ENCODE measurements around the gene ZC3H12A. TPM values are rescaled to one million over a fixed set of nuclear protein-coding genes. Genes with fewer than 3 reads are reported as not detected.

The ZC3H12A gene
- total RNA-seq, 1 donor from 2014 or later = 4.2 TPM

DNA sequence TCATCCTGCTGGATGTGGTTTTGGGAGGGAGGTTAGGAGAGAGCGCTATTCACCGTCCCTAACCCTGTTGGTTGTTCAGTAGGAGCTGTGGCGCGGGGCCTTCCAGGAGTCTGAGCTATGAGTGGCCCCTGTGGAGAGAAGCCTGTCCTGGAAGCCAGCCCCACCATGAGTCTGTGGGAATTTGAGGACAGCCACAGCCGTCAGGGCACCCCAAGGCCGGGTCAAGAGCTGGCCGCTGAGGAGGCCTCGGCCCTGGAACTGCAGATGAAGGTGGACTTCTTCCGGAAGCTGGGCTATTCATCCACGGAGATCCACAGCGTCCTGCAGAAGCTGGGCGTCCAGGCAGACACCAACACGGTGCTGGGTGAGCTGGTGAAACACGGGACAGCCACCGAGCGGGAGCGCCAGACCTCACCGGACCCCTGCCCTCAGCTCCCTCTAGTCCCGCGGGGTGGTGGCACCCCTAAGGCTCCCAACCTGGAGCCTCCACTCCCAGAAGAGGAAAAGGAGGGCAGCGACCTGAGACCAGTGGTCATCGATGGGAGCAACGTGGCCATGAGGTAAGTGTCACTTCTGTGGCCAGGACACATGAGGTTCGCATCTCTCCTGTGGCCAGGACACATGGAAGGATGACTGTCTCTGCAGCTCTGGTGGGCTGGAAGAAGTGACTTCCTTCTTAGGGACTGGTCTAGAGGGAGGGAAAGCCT is 1.2 kb downstream of the ZC3H12A start:
- DNase-seq (no peak), ATAC-seq (ENCODE audit: poor library complexity) (no peak)
- intact Hi-C loops (cut with DNase I) = no loop called here

DNA sequence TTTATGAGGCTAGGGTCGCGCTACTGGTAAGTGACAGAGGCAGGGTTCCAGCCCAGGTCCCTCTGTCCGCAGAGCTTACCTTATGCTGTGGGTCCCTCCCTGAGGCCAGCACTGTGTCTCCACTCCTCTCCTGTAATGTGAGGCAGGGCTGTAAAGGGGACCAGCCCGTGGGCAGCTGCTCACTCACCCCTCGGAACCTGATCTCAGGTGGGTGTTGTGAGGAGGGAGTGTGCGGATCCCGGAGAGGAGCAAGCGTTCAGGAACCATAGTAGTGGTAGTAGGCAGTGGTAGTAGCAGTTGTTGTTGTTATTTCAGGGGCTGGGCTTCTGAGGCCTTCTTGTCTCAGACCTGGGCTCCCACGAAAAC is 1.7 kb downstream of the ZC3H12A start:
- ATAC-seq (ENCODE audit: poor library complexity) (no peak), DNase-seq (no peak)
- intact Hi-C loops (cut with DNase I) = no loop called here

DNA sequence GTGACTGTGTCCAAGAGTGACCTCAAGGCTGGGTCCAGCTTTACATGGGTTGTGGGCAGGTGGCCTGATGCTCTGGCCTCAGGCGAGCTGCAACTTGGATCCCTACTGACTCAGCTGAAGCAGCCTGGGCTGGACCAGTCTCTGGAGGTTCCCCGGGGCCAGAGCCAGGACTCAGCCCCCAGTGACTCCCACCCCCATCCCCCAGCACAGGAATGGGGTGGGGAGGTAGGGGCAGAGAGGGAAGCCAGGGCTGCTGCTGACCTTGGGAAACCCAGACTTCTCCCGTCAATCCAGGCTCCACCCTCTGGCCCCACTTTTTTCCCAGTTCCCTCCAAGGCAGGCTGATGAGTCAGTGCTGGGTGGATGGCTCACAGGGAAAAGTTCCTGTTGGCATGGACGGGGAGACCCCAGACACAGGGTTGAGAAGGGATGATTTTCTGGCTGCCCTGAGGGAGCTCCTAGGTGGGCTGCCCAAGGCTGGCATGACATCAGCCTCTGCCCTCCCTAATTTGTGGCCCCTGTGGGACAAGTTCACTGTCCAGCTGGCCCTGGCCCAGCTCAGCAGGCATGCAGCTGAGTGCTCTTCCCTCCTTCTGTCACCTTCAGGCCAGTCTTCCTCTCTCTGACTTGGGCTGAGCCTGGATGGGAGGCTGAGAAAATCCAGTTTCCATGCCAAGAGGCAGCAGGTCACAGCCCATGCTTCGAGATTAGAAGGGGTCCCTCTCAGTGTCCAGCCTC is 2.2 kb downstream of the ZC3H12A start:
- ATAC-seq (ENCODE audit: poor library complexity) = peak; percentile 30
- DNase-seq = peak; percentile 71
- intact Hi-C loops (cut with DNase I) = no loop called here

DNA sequence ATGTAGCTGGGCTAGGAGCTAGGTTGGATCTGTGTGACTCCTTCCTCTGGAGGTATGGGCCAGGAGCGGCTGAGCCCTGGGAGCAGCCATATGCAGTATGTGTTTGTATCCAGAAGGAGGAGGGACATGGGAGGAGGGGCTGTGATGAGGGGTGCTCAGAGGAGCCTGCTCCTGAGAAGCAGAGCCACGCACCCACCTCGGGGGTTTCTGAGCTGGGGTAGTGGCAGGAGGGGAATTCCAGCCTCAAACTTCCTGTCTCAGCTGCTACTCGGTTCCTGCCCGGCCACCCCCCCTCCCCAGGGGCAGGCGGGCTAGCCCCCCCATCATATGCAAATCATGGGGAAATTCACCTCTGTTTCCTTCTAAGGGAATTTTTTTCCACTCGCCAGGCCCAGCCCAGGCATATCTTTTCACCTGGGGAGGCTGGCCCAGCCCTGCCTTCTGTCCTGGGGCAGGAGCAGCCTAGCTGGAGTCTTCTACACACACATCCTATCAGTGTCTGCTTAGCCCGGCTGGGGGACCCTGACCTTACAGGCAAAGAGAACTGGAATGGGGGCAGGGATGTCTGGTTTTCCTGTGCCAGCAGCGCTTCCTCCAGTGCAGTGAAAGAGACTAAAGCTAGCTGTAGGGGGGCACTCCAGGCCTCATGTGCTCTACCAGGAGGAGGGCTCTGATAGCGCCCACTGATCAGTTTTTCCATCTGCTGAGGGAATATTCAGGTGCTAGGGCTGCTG is 3.0 kb downstream of the ZC3H12A start:
- intact Hi-C loops (cut with DNase I) = no loop called here
- DNase-seq (no peak), ATAC-seq (ENCODE audit: poor library complexity) (no peak)

DNA sequence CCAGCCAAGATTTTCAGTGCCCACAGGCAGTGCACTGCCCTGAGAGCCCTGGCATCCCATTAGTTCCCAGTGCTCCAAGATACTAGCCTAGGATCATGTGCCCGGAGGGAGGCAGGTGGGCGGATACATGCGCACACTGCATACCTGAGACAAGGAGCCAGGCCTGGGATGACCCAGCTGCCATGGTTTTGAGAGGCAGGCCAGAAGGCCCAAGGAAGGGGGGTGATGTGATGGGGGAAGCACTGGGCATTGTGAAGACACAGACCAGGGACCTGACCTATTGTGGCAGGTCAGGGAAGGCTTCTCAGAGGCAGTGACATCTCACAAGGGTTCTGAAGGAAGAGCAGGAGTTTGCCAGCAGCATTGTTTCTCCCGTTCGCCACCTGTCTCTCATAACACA is 3.6 kb downstream of the ZC3H12A start:
- DNase-seq (no peak), ATAC-seq (ENCODE audit: poor library complexity) (no peak)
- intact Hi-C loops (cut with DNase I) = no loop called here

DNA sequence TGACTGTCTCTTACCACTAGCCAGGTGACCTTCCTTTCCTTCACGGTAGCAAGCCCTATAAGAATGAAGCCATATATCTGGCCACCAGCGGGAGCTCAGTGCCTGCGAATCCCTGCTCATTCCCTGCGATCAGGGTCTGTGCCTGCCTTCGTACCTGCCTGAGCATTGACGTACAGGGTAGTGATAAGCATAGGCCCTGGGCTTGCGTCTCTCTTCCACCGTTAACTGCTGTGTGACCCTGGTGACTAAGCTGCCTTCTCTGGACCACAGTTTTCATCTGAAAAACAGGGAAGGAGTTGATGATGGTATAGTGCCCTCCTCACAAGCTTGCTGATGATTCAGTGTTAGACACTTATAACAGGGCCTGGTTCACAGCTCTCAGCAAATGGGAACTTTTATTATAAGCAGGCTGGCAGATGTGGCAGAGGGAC is 4.1 kb downstream of the ZC3H12A start:
- intact Hi-C loops (cut with DNase I) = no loop called here
- DNase-seq (no peak), ATAC-seq (ENCODE audit: poor library complexity) (no peak)

DNA sequence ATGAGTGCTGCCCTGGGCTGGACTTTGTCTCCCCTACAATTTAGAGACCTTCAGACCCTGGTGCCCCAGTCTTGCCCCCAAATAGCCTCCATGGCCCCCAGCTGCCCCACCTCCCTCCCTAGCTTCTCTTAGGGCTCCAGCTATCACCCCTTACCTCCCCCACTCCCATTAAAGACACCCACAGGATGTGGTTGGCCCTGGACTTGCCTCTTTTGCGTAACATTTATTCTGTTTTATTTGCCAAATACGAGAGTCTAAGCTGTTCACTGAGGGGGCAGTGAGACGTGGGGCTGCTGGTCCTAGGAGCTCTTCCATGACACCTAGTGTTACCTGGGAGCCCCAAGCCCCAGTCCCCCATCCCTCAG is 4.5 kb downstream of the ZC3H12A start:
- ATAC-seq (ENCODE audit: poor library complexity) (no peak), DNase-seq (no peak)
- intact Hi-C loops (cut with DNase I) = no loop called here

DNA sequence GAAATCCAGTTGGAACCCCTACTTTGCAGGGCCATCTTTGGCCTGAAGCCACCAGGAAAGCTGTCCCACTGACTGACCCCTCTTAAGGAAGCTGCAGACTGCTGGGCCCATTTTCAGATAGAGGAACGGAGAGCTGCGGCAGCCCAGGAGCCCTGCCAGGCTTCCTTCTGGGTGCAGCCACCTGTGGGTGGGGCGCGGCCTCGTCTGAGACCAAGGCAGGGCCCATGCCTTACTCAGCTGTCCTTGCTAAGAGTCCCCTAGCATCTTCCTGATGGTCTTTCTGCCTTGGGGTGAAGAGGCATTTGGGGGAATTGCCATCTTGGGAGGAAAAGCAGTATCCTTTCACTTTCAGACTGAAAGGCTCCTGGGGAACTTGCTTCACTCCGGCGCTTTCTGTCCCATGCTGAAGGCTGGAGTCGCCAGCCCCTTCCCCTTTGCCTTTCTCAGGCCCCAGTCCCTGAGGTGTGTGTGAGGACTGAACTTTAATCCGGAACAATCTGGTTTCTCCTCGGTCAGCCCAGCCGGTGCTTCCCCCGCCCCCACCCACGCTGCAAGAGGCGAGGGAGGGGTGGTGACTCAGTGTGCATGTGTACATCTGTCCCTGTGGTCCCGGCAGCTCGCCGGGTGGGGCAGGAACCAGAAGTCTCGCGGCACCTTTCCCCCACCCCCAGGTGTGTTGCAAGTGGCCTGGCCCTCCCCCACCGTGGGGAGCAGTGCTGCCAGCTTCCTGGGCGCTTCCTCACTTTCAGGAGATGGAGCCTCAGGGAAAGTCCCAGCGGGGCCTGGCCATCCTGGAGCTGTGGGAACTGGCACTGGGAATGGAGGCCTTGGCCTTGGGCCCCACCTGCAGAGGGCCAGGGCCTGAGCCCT is 5.1 kb downstream of the ZC3H12A start:
- intact Hi-C loops (cut with DNase I) = no loop called here
- ATAC-seq (ENCODE audit: poor library complexity) (peak; percentile 48), DNase-seq (peak; percentile 85)

DNA sequence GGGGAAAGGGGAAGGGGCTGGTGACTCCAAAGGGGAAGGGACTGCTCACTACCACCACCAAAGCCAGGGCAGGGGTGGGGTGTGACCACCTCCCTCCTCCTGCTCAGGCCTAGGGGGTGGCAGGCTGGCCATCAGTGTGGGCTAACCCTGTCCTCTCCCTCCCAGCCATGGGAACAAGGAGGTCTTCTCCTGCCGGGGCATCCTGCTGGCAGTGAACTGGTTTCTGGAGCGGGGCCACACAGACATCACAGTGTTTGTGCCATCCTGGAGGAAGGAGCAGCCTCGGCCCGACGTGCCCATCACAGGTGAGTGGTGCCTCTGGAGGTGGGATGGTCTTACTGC is 5.7 kb downstream of the ZC3H12A start:
- intact Hi-C loops (cut with DNase I) = no loop called here
- DNase-seq (no peak), ATAC-seq (ENCODE audit: poor library complexity) (no peak)

DNA sequence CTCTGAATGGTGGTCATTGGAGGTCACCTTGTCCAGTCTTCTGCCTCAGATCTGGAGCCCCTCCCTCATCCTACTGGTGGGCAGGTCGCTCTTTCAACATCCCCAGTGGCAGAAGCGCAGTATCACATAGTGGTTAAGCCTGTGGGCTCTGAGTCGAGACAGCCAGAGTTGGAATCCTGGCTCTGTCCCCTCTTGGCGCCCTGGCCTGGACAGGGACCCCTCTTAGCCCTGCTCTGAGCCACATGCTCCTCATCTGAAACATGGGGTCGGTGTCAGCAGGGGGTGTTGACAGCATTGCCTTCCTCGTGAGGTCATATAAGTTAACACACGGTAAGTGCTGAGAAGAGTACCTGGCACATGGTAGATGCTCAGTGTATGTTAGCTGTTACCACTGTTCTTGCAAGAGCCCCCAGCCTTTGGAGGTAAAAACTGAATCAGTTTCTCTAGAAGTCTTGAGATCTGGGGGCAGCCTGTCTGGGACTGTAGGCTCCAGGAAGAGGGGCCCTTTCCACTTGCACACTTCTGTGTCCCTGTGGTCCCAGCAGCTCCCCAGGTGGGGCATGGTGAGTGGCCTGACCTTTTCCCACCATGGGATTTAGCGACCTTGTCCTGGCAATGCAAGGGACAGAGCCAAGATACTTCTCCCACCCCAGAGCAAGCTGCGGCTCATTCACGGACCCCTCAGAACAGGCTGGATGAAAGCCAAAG is 6.4 kb downstream of the ZC3H12A start:
- ATAC-seq (ENCODE audit: poor library complexity) (no peak), DNase-seq (no peak)
- intact Hi-C loops (cut with DNase I) = no loop called here

DNA sequence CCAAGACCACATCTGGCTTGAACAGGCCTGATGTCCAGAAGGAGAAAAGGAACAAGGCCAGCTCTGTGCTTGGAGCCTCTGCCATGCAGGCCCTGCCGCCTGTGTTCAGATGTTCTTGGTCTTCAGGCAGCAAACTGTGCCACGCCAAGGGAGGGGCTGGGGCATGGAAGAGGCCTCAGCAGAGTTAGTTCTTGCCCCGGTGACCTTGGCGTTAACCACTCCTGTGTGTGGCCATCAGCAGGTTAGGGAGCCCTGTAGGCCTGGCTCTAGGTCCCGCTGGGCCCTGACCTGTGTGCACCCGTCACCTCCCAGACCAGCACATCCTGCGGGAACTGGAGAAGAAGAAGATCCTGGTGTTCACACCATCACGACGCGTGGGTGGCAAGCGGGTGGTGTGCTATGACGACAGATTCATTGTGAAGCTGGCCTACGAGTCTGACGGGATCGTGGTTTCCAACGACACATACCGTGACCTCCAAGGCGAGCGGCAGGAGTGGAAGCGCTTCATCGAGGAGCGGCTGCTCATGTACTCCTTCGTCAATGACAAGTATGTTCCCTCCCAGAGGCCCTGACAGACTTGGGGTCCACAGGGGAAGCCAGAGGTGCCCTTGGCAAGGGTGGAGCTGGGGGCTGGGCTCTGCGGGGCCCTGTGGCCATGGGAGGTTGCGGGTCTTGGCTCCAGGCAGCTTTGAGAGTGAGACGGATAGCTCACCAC is 7.1 kb downstream of the ZC3H12A start:
- intact Hi-C loops (cut with DNase I) = no loop called here
- DNase-seq (no peak), ATAC-seq (ENCODE audit: poor library complexity) (no peak)

DNA sequence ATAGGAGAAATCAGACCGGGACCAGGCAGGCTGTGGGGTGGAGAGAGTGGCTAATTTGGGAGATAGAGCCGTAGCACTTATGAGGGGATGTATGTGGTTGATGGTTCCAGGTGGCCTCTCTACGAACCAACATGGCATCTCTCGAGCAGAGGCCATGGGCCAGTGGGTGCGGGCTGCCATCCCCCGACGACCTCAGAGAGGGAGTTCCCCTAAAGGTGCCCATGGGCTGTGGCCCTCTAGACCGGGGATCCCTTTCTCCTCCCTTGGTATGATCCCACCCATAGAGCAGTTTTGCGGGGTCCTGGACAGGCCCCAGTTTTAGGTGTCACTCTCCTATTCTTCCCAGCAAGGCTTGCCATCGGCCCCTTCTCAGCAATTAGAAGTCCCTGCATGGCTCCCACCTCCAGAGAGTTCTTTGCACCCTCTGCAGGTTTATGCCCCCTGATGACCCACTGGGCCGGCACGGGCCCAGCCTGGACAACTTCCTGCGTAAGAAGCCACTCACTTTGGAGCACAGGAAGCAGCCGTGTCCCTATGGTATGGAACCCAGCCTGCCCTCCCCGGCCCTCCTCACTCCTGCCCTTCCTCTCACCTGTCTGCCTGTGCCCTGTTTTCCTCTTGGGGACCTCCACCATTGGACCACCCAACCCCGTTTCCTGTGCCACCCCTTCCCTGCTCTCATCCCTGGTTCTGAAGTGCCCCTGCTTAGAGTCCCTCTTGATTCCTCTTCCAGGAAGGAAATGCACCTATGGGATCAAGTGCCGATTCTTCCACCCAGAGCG is 7.8 kb downstream of the ZC3H12A start:
- intact Hi-C loops (cut with DNase I) = no loop called here
- DNase-seq = no peak
- no peak for ATAC-seq (ENCODE audit: poor library complexity)

DNA sequence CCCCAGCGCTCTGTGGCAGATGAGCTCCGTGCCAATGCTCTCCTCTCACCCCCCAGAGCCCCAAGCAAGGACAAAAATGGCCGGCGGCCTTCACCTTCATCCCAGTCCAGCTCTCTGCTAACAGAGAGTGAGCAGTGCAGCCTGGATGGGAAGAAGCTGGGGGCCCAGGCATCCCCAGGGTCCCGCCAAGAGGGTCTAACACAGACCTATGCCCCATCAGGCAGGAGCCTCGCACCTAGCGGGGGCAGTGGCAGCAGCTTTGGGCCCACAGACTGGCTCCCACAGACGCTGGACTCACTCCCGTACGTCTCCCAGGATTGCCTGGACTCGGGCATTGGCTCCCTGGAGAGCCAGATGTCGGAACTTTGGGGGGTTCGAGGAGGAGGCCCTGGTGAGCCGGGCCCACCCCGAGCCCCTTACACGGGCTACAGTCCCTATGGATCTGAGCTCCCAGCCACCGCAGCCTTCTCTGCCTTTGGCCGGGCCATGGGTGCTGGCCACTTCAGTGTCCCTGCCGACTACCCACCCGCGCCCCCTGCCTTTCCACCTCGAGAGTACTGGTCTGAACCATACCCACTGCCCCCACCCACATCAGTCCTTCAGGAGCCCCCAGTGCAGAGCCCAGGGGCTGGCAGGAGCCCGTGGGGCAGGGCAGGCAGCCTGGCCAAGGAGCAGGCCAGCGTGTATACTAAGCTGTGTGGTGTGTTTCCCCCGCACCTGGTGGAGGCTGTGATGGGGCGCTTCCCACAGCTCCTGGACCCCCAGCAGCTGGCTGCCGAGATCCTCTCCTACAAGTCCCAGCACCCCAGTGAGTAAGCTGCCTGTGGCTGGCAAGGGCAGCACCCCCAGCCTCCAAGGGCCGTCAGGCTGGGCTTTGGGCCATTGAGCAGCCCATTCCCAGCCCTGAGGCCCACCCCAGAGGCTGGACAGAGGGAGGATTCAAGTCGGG is 8.7 kb downstream of the ZC3H12A start:
- ATAC-seq (ENCODE audit: poor library complexity) (no peak), DNase-seq (no peak)
- intact Hi-C loops (cut with DNase I) = no loop called here

DNA sequence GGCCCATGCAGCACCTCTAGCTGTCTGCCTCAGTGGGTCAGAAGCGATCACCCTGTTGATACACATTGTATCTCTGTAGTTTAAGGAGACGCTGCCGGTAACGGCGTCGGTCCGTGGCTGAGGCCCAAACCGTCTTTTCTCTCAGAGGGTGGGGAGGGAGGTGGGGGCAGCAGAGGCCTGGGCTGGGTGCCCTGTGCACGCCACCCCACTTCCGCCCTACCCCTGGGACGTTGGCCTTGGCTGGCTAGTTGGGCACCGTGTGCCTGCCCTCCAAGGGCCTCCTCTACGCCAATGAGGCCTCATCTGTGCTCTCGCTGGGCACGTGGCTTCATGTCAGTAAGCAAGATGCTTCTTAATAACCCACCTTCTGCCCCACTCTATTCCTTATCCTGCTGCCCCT is 9.4 kb downstream of the ZC3H12A start:
- ATAC-seq (ENCODE audit: poor library complexity) = no peak
- intact Hi-C loops (cut with DNase I) = no loop called here
- no peak for DNase-seq

DNA sequence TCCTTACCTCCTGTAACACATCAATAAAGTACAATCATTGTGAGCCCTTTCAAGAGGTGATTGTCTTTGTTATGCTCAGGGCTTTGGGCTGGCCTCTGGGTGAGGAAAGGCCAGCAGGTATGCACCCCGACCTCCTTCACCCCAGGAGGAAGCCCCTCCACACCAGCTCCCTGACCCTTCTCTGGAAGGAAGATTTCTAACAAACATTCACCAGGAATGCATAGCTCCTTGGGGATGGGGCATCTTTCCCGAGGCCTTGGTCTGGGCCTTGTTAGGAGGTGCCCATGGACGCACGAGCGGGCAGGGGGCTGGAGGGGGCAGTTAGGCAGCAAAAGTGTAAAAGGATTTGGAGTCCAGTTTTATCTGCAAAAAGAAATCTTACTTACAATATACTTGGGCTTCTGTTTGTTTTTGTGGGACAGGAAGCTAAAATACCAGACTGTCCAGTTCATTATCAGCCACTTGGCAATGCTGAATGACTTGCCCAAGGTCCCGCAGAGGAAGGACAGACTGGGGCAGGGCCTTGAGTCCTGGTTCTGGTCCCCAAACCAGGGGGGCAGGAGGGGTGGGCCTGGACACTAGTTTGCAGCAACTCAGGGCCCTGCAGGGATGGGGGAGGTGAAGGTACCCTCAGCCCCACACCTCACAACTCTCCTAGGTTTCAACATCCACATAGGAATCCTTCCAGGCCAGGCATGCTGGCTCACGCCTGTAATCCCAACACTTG is 10.1 kb downstream of the ZC3H12A start:
- intact Hi-C loops (cut with DNase I) = loop anchor here (5.0 kb wide), 1 partner anchor 32 kb away; no protein-coding TSS in a partner anchor
- ATAC-seq (ENCODE audit: poor library complexity) = no peak
- DNase-seq = no peak
